Endothelial cell (in vitro differentiated cells): Measurements from ENCODE around the gene SMIM29. TPM values are rescaled to one million over a fixed set of nuclear protein-coding genes. Genes with fewer than 3 reads are reported as not detected.

Source experiments
- DNase-seq: peaks from one replicate; pipeline ENCODE4 v3.0.0; 2021; ENCODE audit warnings: low spot score
- H3K27ac Mint-ChIP-seq: one replicate; pipeline ENCODE4 v1.8.0; 2021; ENCODE audit warnings: mixed read lengths, inconsistent platforms; ENCODE audit not compliant: unreplicated experiment
- H3K27me3 Mint-ChIP-seq: one replicate; pipeline ENCODE4 v1.8.0; 2021; ENCODE audit warnings: mild to moderate bottlenecking, moderate library complexity, mixed read lengths, inconsistent platforms; ENCODE audit not compliant: unreplicated experiment
- H3K36me3 Mint-ChIP-seq: one replicate; pipeline ENCODE4 v1.8.0; 2021; ENCODE audit warnings: mild to moderate bottlenecking, low read depth, mixed read lengths, inconsistent platforms; ENCODE audit not compliant: unreplicated experiment
- H3K4me1 Mint-ChIP-seq: one replicate; pipeline ENCODE4 v1.8.0; 2021; ENCODE audit warnings: mild to moderate bottlenecking, mixed read lengths, inconsistent platforms; ENCODE audit not compliant: unreplicated experiment
- H3K4me3 Mint-ChIP-seq: one replicate; pipeline ENCODE4 v1.8.0; 2021; ENCODE audit warnings: mild to moderate bottlenecking, mixed read lengths, inconsistent platforms; ENCODE audit not compliant: unreplicated experiment
- H3K9me3 Mint-ChIP-seq: one replicate; pipeline ENCODE4 v1.8.0; 2021; ENCODE audit warnings: mixed read lengths, inconsistent platforms; ENCODE audit not compliant: unreplicated experiment
- CTCF ChIP-seq: fragments of 200-600 bp; sonication (generic); IDR thresholded peaks from one replicate; pipeline ENCODE4 v1.5.0; 2021; ENCODE audit warnings: antibody characterized with exemption; ENCODE audit not compliant: unreplicated experiment
- total RNA-seq: library from RNA; stranded (reverse); fragmentation: NEBNext Ultra II Directional; extraction: Animal tissue kit (Norgen Biotek cat#: 25700); gene quantifications from one replicate; pipeline ENCODE4 v1.2.1, GENCODE V29; 2021; ENCODE audit not compliant: unreplicated experiment

SMIM29 gene
- total RNA-seq, 1 donor from 2014 or later, result 44.3 TPM

GRCh38 chr6:34278833-34279232 lies 30.0 kb upstream of the SMIM29 start:
- peaks cover 29% of the 10 kb centered on the region for H3K36me3 Mint-ChIP-seq

DNA sequence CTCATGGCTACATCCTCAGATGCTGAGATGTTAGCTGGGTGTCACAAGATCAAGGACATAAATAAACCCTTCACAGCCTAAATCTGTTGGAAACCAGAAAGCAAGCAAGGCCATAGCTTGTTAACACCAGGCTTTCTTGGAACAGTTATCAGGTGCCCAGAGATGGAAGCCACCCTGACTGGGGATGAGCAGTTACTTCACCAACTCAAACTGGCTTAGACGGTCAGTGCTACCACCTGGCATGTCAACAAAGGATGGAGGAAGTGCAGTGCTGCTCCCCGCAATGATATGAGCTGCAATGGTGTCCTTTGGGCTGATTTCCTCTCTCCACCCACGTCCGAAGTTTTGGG lies 28.9 kb upstream of the SMIM29 start:
- Mint-ChIP-seq H3K27me3 (peaks cover 3% of the 10 kb centered on the region), H3K4me1 (peaks cover 80% of the 10 kb centered on the region), H3K27ac (no peak overlapping the region), H3K9me3 (no peaks in the 10 kb centered on the region), H3K4me3 (no peak overlapping the region), H3K36me3 (peaks cover 27% of the 10 kb centered on the region)
- DNase-seq, result no peak
- no peak for TF ChIP-seq CTCF

More at GRCh38 chr6:34278833-34279232, 30.0 kb upstream of the SMIM29 start:
- H3K9me3 Mint-ChIP-seq, result no peaks in the 10 kb centered on the region
- no peak overlapping the region for H3K27ac Mint-ChIP-seq
- H3K27me3 Mint-ChIP-seq, result peaks cover 3% of the 10 kb centered on the region
- no peak for DNase-seq
- H3K4me3 Mint-ChIP-seq, result peak overlapping the region; percentile 79
- no peak for TF ChIP-seq CTCF
- H3K4me1 Mint-ChIP-seq, result peaks cover 76% of the 10 kb centered on the region

DNA sequence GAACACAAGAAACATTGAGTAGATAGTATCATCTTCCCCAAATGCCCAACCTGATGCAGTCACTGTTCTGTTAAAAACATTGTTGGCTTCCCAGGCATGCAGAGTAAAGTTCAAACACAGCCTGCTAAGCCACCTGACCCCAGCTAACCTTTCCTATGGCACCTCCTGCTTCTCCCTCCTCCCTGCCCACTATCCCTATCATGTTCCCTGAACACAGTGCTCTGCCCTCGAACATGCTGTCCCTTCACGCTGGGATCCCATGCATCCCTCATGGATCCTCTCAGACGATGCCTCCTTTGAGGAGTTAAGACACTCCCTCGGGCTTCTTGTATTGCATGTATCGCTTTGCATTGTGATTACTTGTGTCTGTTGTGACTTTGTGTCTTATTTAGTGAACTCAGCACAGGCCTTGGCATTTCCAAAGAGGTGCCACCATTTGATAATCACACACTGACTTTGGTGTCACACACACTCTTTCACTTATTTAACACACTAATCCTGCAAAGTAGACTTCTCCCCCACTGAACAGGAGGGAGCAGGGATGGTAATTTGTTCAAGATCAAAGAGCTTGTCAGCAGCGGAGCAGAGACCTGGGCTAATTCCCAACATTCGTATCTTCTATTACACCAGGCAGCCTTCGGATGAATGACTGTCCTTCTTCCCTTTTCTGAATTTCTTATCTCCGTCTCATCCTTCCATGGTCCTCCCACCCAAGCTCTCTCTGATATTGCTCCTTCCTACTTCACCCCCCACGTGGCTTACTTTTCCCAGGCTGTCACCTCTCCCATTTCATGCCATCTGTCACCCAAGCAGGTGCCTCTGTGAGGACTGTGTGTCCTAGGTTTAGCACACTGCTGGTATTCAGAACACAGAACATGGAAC lies 28.3 kb upstream of the SMIM29 start:
- Mint-ChIP-seq H3K27me3 (peaks cover 3% of the 10 kb centered on the region), H3K4me1 (peaks cover 82% of the 10 kb centered on the region), H3K4me3 (no peak overlapping the region), H3K9me3 (no peaks in the 10 kb centered on the region), H3K36me3 (peaks cover 27% of the 10 kb centered on the region), H3K27ac (peak overlapping the region; percentile 49)
- no peak for TF ChIP-seq CTCF
- DNase-seq, result no peak

DNA sequence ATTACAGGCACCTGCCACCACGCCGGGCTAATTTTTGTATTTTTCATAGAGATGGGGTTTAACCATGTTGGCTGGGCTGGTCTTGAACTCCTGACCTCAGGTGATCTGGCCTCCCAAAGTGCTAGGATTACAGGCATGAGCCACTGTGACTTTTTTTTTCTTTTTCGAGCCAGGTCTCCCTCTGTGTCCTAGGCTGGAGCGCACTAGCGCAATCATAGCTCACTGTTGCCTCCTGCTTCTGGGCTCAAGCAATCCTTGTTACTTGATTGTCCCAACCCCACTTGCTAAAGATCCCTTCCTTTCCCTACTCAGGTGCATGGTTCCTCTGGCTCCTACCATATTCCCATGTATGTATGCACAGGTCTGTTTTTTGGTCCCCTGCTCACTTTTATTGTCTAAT lies 27.4 kb upstream of the SMIM29 start:
- H3K36me3 Mint-ChIP-seq, result peaks cover 23% of the 10 kb centered on the region
- H3K27me3 Mint-ChIP-seq, result peaks cover 3% of the 10 kb centered on the region
- no peak overlapping the region for H3K4me3 Mint-ChIP-seq
- no peak for TF ChIP-seq CTCF
- H3K27ac Mint-ChIP-seq, result peak overlapping the region; percentile 49
- H3K9me3 Mint-ChIP-seq, result no peaks in the 10 kb centered on the region
- DNase-seq, result no peak
- H3K4me1 Mint-ChIP-seq, result peaks cover 74% of the 10 kb centered on the region

DNA sequence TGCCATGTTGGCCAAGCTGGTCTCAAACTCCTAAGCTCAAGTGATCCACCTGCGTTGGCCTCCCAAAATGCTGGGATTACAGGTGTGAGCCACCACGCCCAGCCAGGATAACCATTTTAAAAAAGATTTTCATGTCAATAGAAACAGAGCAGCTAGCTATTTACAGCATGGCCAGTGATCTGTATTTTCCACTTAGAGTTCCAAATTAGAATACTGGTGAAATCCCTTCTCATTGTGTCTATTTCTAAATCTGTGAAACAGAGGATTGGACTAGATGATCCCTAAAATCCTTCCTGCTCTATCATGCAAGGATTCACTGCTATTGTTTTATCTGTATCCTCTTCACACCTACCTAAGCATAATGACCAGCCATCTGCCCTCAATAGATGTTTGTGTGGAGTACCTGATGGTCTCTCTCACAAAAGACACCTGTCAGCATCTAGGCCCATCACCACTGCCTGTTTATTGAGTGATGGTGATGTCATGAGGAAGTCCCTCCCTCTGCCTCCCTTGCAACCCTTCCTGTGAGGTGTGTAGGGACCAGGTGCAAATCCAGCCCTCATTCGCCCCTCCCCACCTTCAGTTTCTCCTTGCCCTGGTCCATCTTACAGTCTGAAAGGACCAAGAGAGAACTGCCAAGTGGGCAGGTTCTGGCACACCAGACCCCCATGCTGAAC lies 26.5 kb upstream of the SMIM29 start:
- no peak overlapping the region for H3K27ac Mint-ChIP-seq
- no peaks in the 10 kb centered on the region for H3K9me3 Mint-ChIP-seq
- peaks cover 21% of the 10 kb centered on the region for H3K36me3 Mint-ChIP-seq
- no peak overlapping the region for H3K4me3 Mint-ChIP-seq
- DNase-seq, result no peak
- H3K27me3 Mint-ChIP-seq, result peaks cover 6% of the 10 kb centered on the region
- peaks cover 68% of the 10 kb centered on the region for H3K4me1 Mint-ChIP-seq
- TF ChIP-seq CTCF, result no peak
